Measurements from ENCODE around the gene KLHL1.

DNA sequence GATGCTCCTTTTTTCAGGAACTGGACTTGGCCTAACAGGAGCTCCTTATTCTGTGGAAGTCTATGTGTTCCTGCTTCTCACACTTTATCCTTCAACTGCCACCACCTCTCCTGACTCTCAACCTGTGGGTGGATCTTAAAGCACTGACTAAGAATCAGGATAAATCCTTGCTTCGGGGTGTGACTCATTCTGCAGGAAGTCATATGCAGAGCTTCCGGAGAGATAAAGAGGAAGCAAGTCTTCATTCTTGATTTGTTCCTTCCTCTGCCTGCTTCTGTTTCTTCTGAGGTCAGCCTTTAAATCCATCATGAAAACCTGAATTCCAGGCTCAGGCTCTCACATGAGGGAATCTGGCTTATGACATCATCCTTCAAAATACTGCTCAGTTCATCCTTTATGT is 137.7 kb downstream of the KLHL1 start:
- TF ChIP-seq, protein P1, sequence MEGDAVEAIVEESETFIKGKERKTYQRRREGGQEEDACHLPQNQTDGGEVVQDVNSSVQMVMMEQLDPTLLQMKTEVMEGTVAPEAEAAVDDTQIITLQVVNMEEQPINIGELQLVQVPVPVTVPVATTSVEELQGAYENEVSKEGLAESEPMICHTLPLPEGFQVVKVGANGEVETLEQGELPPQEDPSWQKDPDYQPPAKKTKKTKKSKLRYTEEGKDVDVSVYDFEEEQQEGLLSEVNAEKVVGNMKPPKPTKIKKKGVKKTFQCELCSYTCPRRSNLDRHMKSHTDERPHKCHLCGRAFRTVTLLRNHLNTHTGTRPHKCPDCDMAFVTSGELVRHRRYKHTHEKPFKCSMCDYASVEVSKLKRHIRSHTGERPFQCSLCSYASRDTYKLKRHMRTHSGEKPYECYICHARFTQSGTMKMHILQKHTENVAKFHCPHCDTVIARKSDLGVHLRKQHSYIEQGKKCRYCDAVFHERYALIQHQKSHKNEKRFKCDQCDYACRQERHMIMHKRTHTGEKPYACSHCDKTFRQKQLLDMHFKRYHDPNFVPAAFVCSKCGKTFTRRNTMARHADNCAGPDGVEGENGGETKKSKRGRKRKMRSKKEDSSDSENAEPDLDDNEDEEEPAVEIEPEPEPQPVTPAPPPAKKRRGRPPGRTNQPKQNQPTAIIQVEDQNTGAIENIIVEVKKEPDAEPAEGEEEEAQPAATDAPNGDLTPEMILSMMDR (IDR thresholded peaks at IDR 0.05) = no peak
- no peak for TF ChIP-seq POLR2AphosphoS5 (IDR thresholded peaks at IDR 0.05; ENCODE audit: low read depth, low read length)

Measured in Panc1 (cell line).